ENCODE measurements around the gene RNF152.

RNF152 gene

GRCh38 chr18:61852496-61852895, 40.3 kb downstream of the RNF152 start:
- no peak for DNase-seq

GRCh38 chr18:61851940-61852451, 40.8 kb downstream of the RNF152 start:
- no peak for DNase-seq

GRCh38 chr18:61851279-61851678, 41.5 kb downstream of the RNF152 start:
- no peak for DNase-seq

GRCh38 chr18:61850756-61851155, 42.1 kb downstream of the RNF152 start:
- no peak for DNase-seq

- no peak for DNase-seq
Measured at GRCh38 chr18:61847164-61847791, 45.5 kb downstream of the RNF152 start.

GRCh38 chr18:61845197-61845596, 47.6 kb downstream of the RNF152 start:
- no peak for DNase-seq

GRCh38 chr18:61844726-61845125, 48.1 kb downstream of the RNF152 start:
- DNase-seq, result no peak

GRCh38 chr18:61842146-61842545, 50.7 kb downstream of the RNF152 start:
- no peak for DNase-seq

- DNase-seq, result no peak
Measured at GRCh38 chr18:61841706-61842105, 51.1 kb downstream of the RNF152 start.

- DNase-seq, result no peak
Measured at GRCh38 chr18:61840324-61840723, 52.5 kb downstream of the RNF152 start.

GRCh38 chr18:61838521-61838920, 54.3 kb downstream of the RNF152 start:
- no peak for DNase-seq

GRCh38 chr18:61833978-61834377, 58.8 kb downstream of the RNF152 start:
- no peak for DNase-seq

GRCh38 chr18:61833387-61833786, 59.4 kb downstream of the RNF152 start:
- peak; percentile 17 for DNase-seq

- no peak for DNase-seq
Measured at GRCh38 chr18:61832858-61833257, 59.9 kb downstream of the RNF152 start.

- no peak for DNase-seq
Measured at GRCh38 chr18:61831071-61831470, 61.7 kb downstream of the RNF152 start.

GRCh38 chr18:61829108-61829507, 63.7 kb downstream of the RNF152 start:
- DNase-seq, result no peak

GRCh38 chr18:61827591-61827990, 65.2 kb downstream of the RNF152 start:
- DNase-seq, result no peak

- no peak for DNase-seq
Measured at GRCh38 chr18:61825386-61825785, 67.4 kb downstream of the RNF152 start.

GRCh38 chr18:61824733-61825363, 68.0 kb downstream of the RNF152 start:
- no peak for DNase-seq

- no peak for DNase-seq
Measured at GRCh38 chr18:61823595-61823994, 69.2 kb downstream of the RNF152 start.

- no peak for DNase-seq
Measured at GRCh38 chr18:61822879-61823278, 69.9 kb downstream of the RNF152 start.

- no peak for DNase-seq
Measured at GRCh38 chr18:61821748-61822147, 71.1 kb downstream of the RNF152 start.

GRCh38 chr18:61820882-61821281, 71.9 kb downstream of the RNF152 start:
- DNase-seq, result no peak

GRCh38 chr18:61817086-61817485, 75.7 kb downstream of the RNF152 start:
- no peak for DNase-seq
